ENCODE results near the gene DLG5.

GRCh38 chr10:77877441-77878344 lies 48.9 kb downstream of the DLG5 start:
- TF ChIP-seq CTCF (IDR thresholded peaks at IDR 0.05) (no peak), EZH2phosphoT487 (IDR thresholded peaks at IDR 0.05) (no peak), EZH2 (IDR thresholded peaks at IDR 0.05) (no peak)
